SK-N-MC (cell line): ENCODE measurements around the gene WBP1L.

Source experiments
- EZH2 ChIP-seq: fragments of 200-600 bp; sonication (generic); IDR thresholded peaks from one replicate; pipeline ENCODE4 v1.6.1; 2017; ENCODE audit warnings: antibody characterized with exemption
- FOXP2 ChIP-seq: optimal IDR thresholded peaks from 2 replicates; pipeline ENCODE3; 2011; ENCODE audit warnings: mild to moderate bottlenecking, moderate library complexity; ENCODE audit not compliant: insufficient read depth; ENCODE audit errors: extremely low read length, control extremely low read depth
- POLR2AphosphoS5 ChIP-seq: IDR thresholded peaks from 2 replicates; pipeline ENCODE4 v1.6.1; 2012; ENCODE audit warnings: mild to moderate bottlenecking, low read depth, low read length, borderline replicate concordance

DNA sequence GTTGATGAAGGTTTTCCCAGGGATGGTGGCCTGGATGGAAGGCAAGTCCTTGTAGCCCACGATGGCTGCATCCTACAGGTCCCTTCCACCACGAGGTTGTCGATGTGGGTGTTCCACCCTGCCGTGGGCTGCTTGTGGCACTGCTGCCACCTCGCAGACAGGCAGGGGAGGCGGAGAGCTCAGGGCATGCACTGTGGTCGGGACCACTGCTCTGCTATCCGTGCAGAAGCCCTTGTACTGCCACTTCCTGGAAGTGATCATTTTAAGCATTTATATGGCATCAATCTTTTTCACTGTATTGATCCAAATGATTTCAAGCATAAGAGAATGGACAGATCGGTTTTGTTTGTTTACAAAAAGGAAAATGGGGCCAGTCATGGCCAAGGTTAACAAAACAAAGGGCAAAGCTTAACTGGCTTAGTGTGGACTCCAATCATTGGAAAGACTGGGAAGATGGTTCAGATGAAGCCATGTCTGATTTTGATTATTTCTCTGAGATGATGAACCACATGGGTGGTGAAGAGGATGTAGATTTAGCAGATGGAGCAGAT lies 101.7 kb downstream of the WBP1L start:
- no peak for TF ChIP-seq EZH2
- TF ChIP-seq POLR2AphosphoS5: no peak
- no peak for TF ChIP-seq FOXP2
